Measurements from ENCODE around the gene LDLRAD4.

GRCh38 chr18:13623871-13624270, 405.3 kb downstream of the LDLRAD4 start:
- TF ChIP-seq CTCF (conservative IDR thresholded peaks at IDR 0.05; ENCODE audit: low read depth in 2 of 2), result no peak
- no peak for TF ChIP-seq EZH2 (IDR thresholded peaks at IDR 0.05; ENCODE audit: low read depth, unreplicated experiment)
- no peak for TF ChIP-seq ETS1 (IDR thresholded peaks at IDR 0.05)
- TF ChIP-seq ZNF114 (CRISPR knock-in tag; IDR thresholded peaks at IDR 0.05), result no peak

All from GM23338 (cell line).